GM19025 (cell line): ENCODE data around the gene PHKB.
A peak's percentile ranks its signal among the peaks of the same experiment; 100 is the strongest.
"Not testable (repeated sequence)": the region's sequence is repeated elsewhere in the genome, so short reads cannot be mapped to it uniquely, and the experiment has no call there.

Experiments used
- ATAC-seq: cut with Tn5 transposase; IDR thresholded peaks from one replicate; pipeline ENCODE4 v1.9.1; 2021; ENCODE audit warnings: mild to moderate bottlenecking, low read depth, moderate library complexity; ENCODE audit not compliant: unreplicated experiment

PHKB gene

GRCh38 chr16:47468070-47468689 lies 7.0 kb downstream of the PHKB start:
- not testable (repeated sequence) for ATAC-seq

GRCh38 chr16:47469227-47469626 lies 8.1 kb downstream of the PHKB start:
- no peak for ATAC-seq

- ATAC-seq = no peak
Measured at GRCh38 chr16:47470211-47470610, 9.1 kb downstream of the PHKB start.

GRCh38 chr16:47470810-47471209 lies 9.7 kb downstream of the PHKB start:
- no peak for ATAC-seq

- ATAC-seq = not testable (repeated sequence)
Measured at GRCh38 chr16:47473004-47473403, 11.9 kb downstream of the PHKB start.

- no peak for ATAC-seq
Measured at GRCh38 chr16:47473792-47474191, 12.7 kb downstream of the PHKB start.

- no peak for ATAC-seq
Measured at GRCh38 chr16:47475786-47476185, 14.7 kb downstream of the PHKB start.

- ATAC-seq = no peak
Measured at GRCh38 chr16:47476654-47477345, 15.7 kb downstream of the PHKB start.

- ATAC-seq = no peak
Measured at GRCh38 chr16:47477679-47478078, 16.5 kb downstream of the PHKB start.

GRCh38 chr16:47480410-47480809 lies 19.3 kb downstream of the PHKB start:
- no peak for ATAC-seq

- peak; percentile 38 for ATAC-seq
Measured at GRCh38 chr16:47481698-47482374, 20.7 kb downstream of the PHKB start.

GRCh38 chr16:47483616-47484015 lies 22.5 kb downstream of the PHKB start:
- ATAC-seq = no peak

- peak; percentile 50 for ATAC-seq
Measured at GRCh38 chr16:47486856-47487255, 25.7 kb downstream of the PHKB start.

- ATAC-seq = no peak
Measured at GRCh38 chr16:47488051-47488450, 26.9 kb downstream of the PHKB start.

- no peak for ATAC-seq
Measured at GRCh38 chr16:47490471-47490870, 29.3 kb downstream of the PHKB start.

GRCh38 chr16:47492036-47492427 lies 30.9 kb downstream of the PHKB start:
- ATAC-seq = no peak

- peak; percentile 60 for ATAC-seq
Measured at GRCh38 chr16:47492428-47493377, 31.6 kb downstream of the PHKB start.

- peak; percentile 48 for ATAC-seq
Measured at GRCh38 chr16:47493381-47494337, 32.5 kb downstream of the PHKB start.

GRCh38 chr16:47499080-47499699 lies 38.1 kb downstream of the PHKB start:
- no peak for ATAC-seq
